ENCODE results near the gene TRMT1L. TPM values are rescaled to one million over a fixed set of nuclear protein-coding genes. Genes with fewer than 3 reads are reported as not detected.

The TRMT1L gene
- total RNA-seq, 1 experiment from 2014 or later = 28.3 TPM

DNA sequence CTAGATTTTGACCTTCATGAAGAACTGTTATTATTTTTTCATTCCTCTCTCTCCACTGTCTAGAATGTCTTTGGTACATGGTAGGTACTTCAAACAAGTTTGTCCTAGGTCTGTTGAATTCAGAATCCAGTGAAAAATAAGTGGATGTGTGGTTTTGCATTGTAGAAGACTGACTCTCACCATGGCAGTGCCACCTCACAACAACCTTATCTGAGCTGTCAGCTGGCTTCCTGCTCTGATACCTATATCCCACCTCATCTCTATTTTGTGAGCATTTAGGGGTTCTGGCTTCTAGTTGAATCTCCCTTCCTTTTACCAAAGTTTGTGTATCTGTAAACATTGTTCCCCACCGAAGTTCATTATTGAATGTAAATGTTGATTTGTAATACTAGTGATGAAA, 9.4 kb upstream of the TRMT1L start:
- Histone ChIP-seq H3K4me3 (replicated peaks in 1 of 2; ENCODE audit: low read depth in 1 of 2, low read length in 2 of 2) (no peak overlapping the region), H3K9me2 (ENCODE audit: insufficient read depth) (no peaks in the 10 kb centered on the region), H3K9me3 (ENCODE audit: control insufficient read depth in 1 of 2, insufficient read depth in 1 of 2, low read depth in 1 of 2, low read length in 2 of 2) (no peaks in the 10 kb centered on the region), H3K9ac (ENCODE audit: low read length) (no peak overlapping the region), H4K20me1 (ENCODE audit: insufficient read depth) (no peaks in the 10 kb centered on the region), H3K27me3 (ENCODE audit: insufficient read depth, low read length) (no peaks in the 10 kb centered on the region), H3K27ac (ENCODE audit: low read depth, low read length) (no peak overlapping the region), H2AFZ (ENCODE audit: low read depth, low read length, poor library complexity, severe bottlenecking) (no peak overlapping the region), H3K4me1 (ENCODE audit: control insufficient read depth in 1 of 2, insufficient read depth in 2 of 2, low read length in 2 of 2) (0 out of 4 replicates have a peak, but pooled peaks cover 0 to 3% of the 10 kb centered on the region in 2 experiments), H3K36me3 (ENCODE audit: control insufficient read depth in 1 of 2, insufficient read depth in 2 of 2, low read length in 2 of 2) (no peaks in the 10 kb centered on the region), H3K4me2 (ENCODE audit: low read length) (no peak overlapping the region), H3K79me2 (ENCODE audit: insufficient read depth, low read length) (no peaks in the 10 kb centered on the region)
- no TSS peak for BruUV-seq (replicated peaks)
- ATAC-seq (no peak), DNase-seq (ENCODE audit: low read depth, low spot score) (no peak)
- RAD21 ChIA-PET (ENCODE audit: low non-redundant PET in 1 of 2, low total read pairs in 2 of 2, uncharacterized antibody in 2 of 2, unreplicated experiment in 2 of 2) = no interaction called here
- POLR2A ChIA-PET = no interaction called here
- intact Hi-C loops (cut with micrococcal nuclease) = no loop called here
- CTCF ChIA-PET = no interaction called here
- no peak for TF ChIP-seq SP1 (IDR thresholded peaks at IDR 0.05; ENCODE audit: low read depth)
- no peak for TF ChIP-seq MAX (IDR thresholded peaks at IDR 0.05)
- no peak for TF ChIP-seq FOSL1 (IDR thresholded peaks at IDR 0.05; ENCODE audit: low read depth)
- no peak for TF ChIP-seq TCF7L2 (IDR thresholded peaks at IDR 0.05; ENCODE audit: borderline replicate concordance, extremely low read depth, insufficient read depth, insufficient read length)
- no peak for TF ChIP-seq ZNF274 (IDR thresholded peaks at IDR 0.05; ENCODE audit: low read depth, low read length)
- no peak for TF ChIP-seq EGR1 (IDR thresholded peaks at IDR 0.05; ENCODE audit: low read depth)
- no peak for TF ChIP-seq CEBPB (IDR thresholded peaks at IDR 0.05; ENCODE audit: low read depth)
- no peak for TF ChIP-seq SIN3A (IDR thresholded peaks at IDR 0.05; ENCODE audit: low read depth)

DNA sequence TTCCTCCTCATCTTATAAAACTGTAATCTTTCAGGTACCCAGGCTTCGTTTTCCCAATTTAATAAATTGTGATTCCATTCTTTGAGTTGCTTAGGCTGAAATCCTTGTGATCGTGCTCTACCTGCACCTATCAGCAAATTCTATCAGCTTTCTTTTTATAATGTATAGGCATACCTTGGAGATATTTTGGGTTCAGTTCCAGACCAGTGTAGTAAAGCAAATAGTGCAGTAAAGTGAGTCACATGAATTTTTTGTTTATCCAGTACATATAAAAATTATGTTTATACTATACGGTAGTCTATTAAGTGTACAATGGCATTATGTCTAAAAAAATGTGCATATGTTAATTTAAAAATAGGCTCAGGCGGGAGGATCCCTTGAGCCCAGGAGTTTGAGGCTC, 5.7 kb upstream of the TRMT1L start:
- no peak for DNase-seq (ENCODE audit: low read depth, low spot score)
- no peak for TF ChIP-seq SP1 (IDR thresholded peaks at IDR 0.05; ENCODE audit: low read depth)
- TF ChIP-seq, protein P1, sequence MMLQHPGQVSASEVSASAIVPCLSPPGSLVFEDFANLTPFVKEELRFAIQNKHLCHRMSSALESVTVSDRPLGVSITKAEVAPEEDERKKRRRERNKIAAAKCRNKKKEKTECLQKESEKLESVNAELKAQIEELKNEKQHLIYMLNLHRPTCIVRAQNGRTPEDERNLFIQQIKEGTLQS (IDR thresholded peaks at IDR 0.05) = no peak
- no peak for TF ChIP-seq POLR2A (IDR thresholded peaks at IDR 0.05; ENCODE audit: borderline replicate concordance, extremely low read depth, insufficient read depth, insufficient read length)
- no peak for TF ChIP-seq EZH2 (IDR thresholded peaks at IDR 0.05)
- ChIA-PET RAD21 (ENCODE audit: low non-redundant PET in 1 of 2, low total read pairs in 2 of 2, uncharacterized antibody in 2 of 2, unreplicated experiment in 2 of 2) (interaction anchor here in 1 of 2 experiments (0.6 kb wide), 1 partner anchor 100 kb away, joined by 5 read pairs; no protein-coding TSS in a partner anchor), CTCF (interaction anchor here (1.1 kb wide), 1 partner anchor 8 kb away, joined by 4 read pairs; no protein-coding TSS in a partner anchor), POLR2A (no interaction called here)
- no peak for ATAC-seq
- Histone ChIP-seq H3K27ac (ENCODE audit: low read depth, low read length) (no peak overlapping the region), H4K20me1 (ENCODE audit: insufficient read depth) (no peaks in the 10 kb centered on the region), H3K4me3 (replicated peaks in 1 of 2; ENCODE audit: low read depth in 1 of 2, low read length in 2 of 2) (no peak overlapping the region), H3K79me2 (ENCODE audit: insufficient read depth, low read length) (no peaks in the 10 kb centered on the region), H3K4me2 (ENCODE audit: low read length) (no peak overlapping the region), H3K9me3 (ENCODE audit: control insufficient read depth in 1 of 2, insufficient read depth in 1 of 2, low read depth in 1 of 2, low read length in 2 of 2) (no peaks in the 10 kb centered on the region), H3K27me3 (ENCODE audit: insufficient read depth, low read length) (no peaks in the 10 kb centered on the region), H2AFZ (ENCODE audit: low read depth, low read length, poor library complexity, severe bottlenecking) (no peak overlapping the region), H3K36me3 (ENCODE audit: control insufficient read depth in 1 of 2, insufficient read depth in 2 of 2, low read length in 2 of 2) (no peaks in the 10 kb centered on the region), H3K4me1 (ENCODE audit: control insufficient read depth in 1 of 2, insufficient read depth in 2 of 2, low read length in 2 of 2) (peaks cover 0 to 11% of the 10 kb centered on the region in 2 experiments; a peak in 2 of 4 replicates), H3K9me2 (ENCODE audit: insufficient read depth) (no peaks in the 10 kb centered on the region), H3K9ac (ENCODE audit: low read length) (no peak overlapping the region)
- intact Hi-C loops (cut with micrococcal nuclease) = no loop called here
- no TSS peak for BruUV-seq (replicated peaks)

All from HCT116 (cell line).